ENCODE data around the gene DNER. TPM values are rescaled to one million over a fixed set of nuclear protein-coding genes. Genes with fewer than 3 reads are reported as not detected.
A peak's percentile ranks its signal among the peaks of the same experiment; 100 is the strongest.

Gene DNER
- total and polyA plus RNA-seq, 2 of the 4 experiments (the other 2 are of a cell fraction): under 0.01 to 0.14 TPM

DNA sequence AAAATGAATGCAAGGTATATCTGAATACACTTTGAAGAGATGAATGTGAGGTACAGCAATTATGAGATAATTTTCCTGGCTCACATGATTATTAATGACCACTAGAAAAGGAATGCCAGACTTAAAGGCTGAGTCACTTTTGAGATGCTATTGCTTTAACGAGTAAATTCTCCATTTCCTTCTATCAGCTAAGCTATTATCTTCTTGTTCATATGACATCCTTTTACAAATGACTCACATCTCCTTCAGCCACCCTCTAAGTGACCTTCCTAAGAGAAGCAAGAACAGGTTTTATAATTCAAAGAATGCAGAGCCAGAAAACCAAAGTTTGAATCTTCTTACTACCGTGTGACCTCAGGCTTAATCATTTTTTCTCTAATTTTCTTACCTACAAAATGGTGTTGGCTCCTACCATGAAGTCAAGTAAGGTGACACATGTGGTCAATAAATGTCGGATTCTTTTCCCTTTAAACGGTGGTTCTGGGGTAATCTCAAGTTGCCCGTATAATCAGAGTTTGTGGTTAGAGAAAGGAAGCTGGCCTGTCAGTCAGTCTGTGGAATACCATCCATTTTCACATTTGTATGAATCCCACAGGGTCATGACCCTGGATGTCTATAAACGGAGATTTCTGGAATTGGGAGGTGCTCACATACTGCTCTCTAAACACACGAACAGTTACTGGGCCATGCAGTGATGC is 259.3 kb downstream of the DNER start:
- Histone ChIP-seq H2BK120ac (ENCODE audit: low read depth, low read length) (no peak overlapping the region), H3K23ac (ENCODE audit: low read depth, low read length) (no peak overlapping the region), H3K18ac (ENCODE audit: low read depth, low read length) (no peak overlapping the region), H3K27me3 (ENCODE audit: control insufficient read depth, insufficient read depth, low read length) (no peaks in the 10 kb centered on the region), H3K9ac (ENCODE audit: low read depth, low read length) (no peak overlapping the region), H2AK5ac (ENCODE audit: low read depth, low read length) (no peak overlapping the region), H2AFZ (replicated peaks; ENCODE audit: low read length, poor library complexity) (no peak overlapping the region), H2BK5ac (ENCODE audit: low read depth, low read length, poor library complexity, severe bottlenecking) (no peak overlapping the region), H2BK15ac (ENCODE audit: low read depth, low read length) (no peak overlapping the region), H3K9me3 (ENCODE audit: control insufficient read depth, insufficient read depth, low read length) (no peaks in the 10 kb centered on the region), H2AK9ac (replicated peaks; ENCODE audit: low read depth, low read length, poor library complexity) (no peak overlapping the region), H3K4me2 (ENCODE audit: low read depth, low read length) (no peak overlapping the region), H2BK20ac (ENCODE audit: low read depth, low read length) (peak overlapping the region; percentile 1; the same call in 1 of the 2 replicates), H3K4me3 (ENCODE audit: insufficient read depth, low read depth, low read length) (no peak overlapping the region), H4K8ac (ENCODE audit: low read depth in 2 of 2, low read length in 2 of 2) (no peak overlapping the region), H4K91ac (ENCODE audit: insufficient read depth, low read depth, low read length) (no peak overlapping the region), H3K4ac (ENCODE audit: low read depth, low read length) (no peak overlapping the region), H4K5ac (ENCODE audit: low read depth, low read length) (no peak overlapping the region), H4K20me1 (ENCODE audit: insufficient read depth, low read length) (no peaks in the 10 kb centered on the region), H3K14ac (replicated peaks; ENCODE audit: low read depth, low read length) (no peak overlapping the region), H3K79me1 (ENCODE audit: low read depth in 1 of 2, low read length in 2 of 2) (no peaks in the 10 kb centered on the region), H3K4me1 (ENCODE audit: control insufficient read depth, insufficient read depth, low read length) (no peaks in the 10 kb centered on the region; the same call in 1 of the 2 replicates), H3K36me3 (ENCODE audit: control insufficient read depth, insufficient read depth, low read length) (no peaks in the 10 kb centered on the region), H3K9me1 (ENCODE audit: insufficient read depth, low read length) (no peaks in the 10 kb centered on the region), H3K56ac (ENCODE audit: extremely low read depth, insufficient read depth, low read length) (no peak overlapping the region), H3K27ac (ENCODE audit: insufficient read depth, low read length) (no peak overlapping the region)
- in situ Hi-C loops (cut with MboI; ENCODE audit: low sequenced_read_pairs): no loop called here
- ATAC-seq (ENCODE audit: low read depth): peak; percentile 86
- ChIA-PET CTCF (no interaction called here), POLR2A (ENCODE audit: unreplicated experiment) (no interaction called here)
- dilution Hi-C loops (cut with HindIII; ENCODE audit: low sequenced_read_pairs, unreplicated experiment): no loop called here
- intact Hi-C loops (cut with micrococcal nuclease): no loop called here
- DNase-seq: peak; percentile 81
- no TSS peak for BruUV-seq (replicated peaks)
- WGBS, 2 experiments (ENCODE audit: extremely low coverage in 2 of 2, insufficient read length in 1 of 2): 0% methylated on average over 1 of the region's 7 CpGs; no CpG with 5 or more reads in 1 of the 2 experiments
- TF ChIP-seq MAZ (IDR thresholded peaks at IDR 0.05; ENCODE audit: borderline replicate concordance, low read depth, low read length) (no peak), MAFK (IDR thresholded peaks at IDR 0.05; ENCODE audit: low read depth, low read length) (no peak), CHD1 (IDR thresholded peaks at IDR 0.05; ENCODE audit: low read depth, low read length) (no peak), FOS (IDR thresholded peaks at IDR 0.05; ENCODE audit: low read depth, low read length) (peak; percentile 33; the same call in 1 of the 2 replicates), CEBPB (IDR thresholded peaks at IDR 0.05; ENCODE audit: low read depth, low read length) (no peak), RCOR1 (IDR thresholded peaks at IDR 0.05; ENCODE audit: insufficient replicate concordance, low read length) (no peak), RFX5 (IDR thresholded peaks at IDR 0.05; ENCODE audit: low read depth, low read length) (no peak), NFE2L2 (IDR thresholded peaks at IDR 0.05; ENCODE audit: low read depth, low read length) (peak; percentile 19; the same call in 1 of the 2 replicates), MXI1 (IDR thresholded peaks at IDR 0.05; ENCODE audit: borderline replicate concordance, low read depth, low read length) (no peak), POLR2A (IDR thresholded peaks at IDR 0.05; ENCODE audit: low read depth, low read length) (no peak), SMC3 (IDR thresholded peaks at IDR 0.05; ENCODE audit: low read depth, low read length) (no peak), BHLHE40 (IDR thresholded peaks at IDR 0.05; ENCODE audit: low read depth, low read length) (peak; percentile 15; the same call in 1 of the 2 replicates), RAD21 (IDR thresholded peaks at IDR 0.05; ENCODE audit: low read length) (no peak)
- TF ChIP-seq, protein P1, sequence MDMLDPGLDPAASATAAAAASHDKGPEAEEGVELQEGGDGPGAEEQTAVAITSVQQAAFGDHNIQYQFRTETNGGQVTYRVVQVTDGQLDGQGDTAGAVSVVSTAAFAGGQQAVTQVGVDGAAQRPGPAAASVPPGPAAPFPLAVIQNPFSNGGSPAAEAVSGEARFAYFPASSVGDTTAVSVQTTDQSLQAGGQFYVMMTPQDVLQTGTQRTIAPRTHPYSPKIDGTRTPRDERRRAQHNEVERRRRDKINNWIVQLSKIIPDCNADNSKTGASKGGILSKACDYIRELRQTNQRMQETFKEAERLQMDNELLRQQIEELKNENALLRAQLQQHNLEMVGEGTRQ (IDR thresholded peaks at IDR 0.05; ENCODE audit: low read depth, low read length): no peak
- TF ChIP-seq, protein P2, sequence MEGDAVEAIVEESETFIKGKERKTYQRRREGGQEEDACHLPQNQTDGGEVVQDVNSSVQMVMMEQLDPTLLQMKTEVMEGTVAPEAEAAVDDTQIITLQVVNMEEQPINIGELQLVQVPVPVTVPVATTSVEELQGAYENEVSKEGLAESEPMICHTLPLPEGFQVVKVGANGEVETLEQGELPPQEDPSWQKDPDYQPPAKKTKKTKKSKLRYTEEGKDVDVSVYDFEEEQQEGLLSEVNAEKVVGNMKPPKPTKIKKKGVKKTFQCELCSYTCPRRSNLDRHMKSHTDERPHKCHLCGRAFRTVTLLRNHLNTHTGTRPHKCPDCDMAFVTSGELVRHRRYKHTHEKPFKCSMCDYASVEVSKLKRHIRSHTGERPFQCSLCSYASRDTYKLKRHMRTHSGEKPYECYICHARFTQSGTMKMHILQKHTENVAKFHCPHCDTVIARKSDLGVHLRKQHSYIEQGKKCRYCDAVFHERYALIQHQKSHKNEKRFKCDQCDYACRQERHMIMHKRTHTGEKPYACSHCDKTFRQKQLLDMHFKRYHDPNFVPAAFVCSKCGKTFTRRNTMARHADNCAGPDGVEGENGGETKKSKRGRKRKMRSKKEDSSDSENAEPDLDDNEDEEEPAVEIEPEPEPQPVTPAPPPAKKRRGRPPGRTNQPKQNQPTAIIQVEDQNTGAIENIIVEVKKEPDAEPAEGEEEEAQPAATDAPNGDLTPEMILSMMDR (conservative IDR thresholded peaks at IDR 0.05; ENCODE audit: low read depth, low read length): no peak
- TF ChIP-seq, protein P3, sequence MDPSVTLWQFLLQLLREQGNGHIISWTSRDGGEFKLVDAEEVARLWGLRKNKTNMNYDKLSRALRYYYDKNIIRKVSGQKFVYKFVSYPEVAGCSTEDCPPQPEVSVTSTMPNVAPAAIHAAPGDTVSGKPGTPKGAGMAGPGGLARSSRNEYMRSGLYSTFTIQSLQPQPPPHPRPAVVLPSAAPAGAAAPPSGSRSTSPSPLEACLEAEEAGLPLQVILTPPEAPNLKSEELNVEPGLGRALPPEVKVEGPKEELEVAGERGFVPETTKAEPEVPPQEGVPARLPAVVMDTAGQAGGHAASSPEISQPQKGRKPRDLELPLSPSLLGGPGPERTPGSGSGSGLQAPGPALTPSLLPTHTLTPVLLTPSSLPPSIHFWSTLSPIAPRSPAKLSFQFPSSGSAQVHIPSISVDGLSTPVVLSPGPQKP (IDR thresholded peaks at IDR 0.05; ENCODE audit: borderline replicate concordance, low read depth, low read length): no peak

Data from IMR-90 (cell line).